Neuronal stem cell (in vitro differentiated cells): ENCODE measurements around the gene BRCA1.

Experiments used
- DNase-seq: peaks from one replicate; pipeline ENCODE4 v3.0.0-alpha.2; 2013; ENCODE audit warnings: low spot score
- H2AFZ ChIP-seq: one replicate; pipeline ENCODE4 v1.6.1; 2013; ENCODE audit warnings: mild to moderate bottlenecking, low read length, inconsistent platforms
- H2AK5ac ChIP-seq: 2 replicates; pipeline ENCODE4 v1.6.1; 2013; ENCODE audit warnings: low read depth, mild to moderate bottlenecking, inconsistent platforms, low read length, moderate library complexity, mixed read lengths
- H2BK120ac ChIP-seq: 2 replicates; pipeline ENCODE4 v1.6.1; 2013; ENCODE audit warnings: low read depth, mild to moderate bottlenecking, inconsistent platforms, low read length, moderate library complexity, mixed read lengths
- H2BK12ac ChIP-seq: one replicate; pipeline ENCODE4 v1.6.1; 2013; ENCODE audit warnings: low read length, inconsistent platforms
- H2BK15ac ChIP-seq: 2 replicates; pipeline ENCODE4 v1.6.1; 2013; ENCODE audit warnings: mild to moderate bottlenecking, low read length, inconsistent platforms, mixed read lengths
- H2BK5ac ChIP-seq: one replicate; pipeline ENCODE4 v1.6.1; 2013; ENCODE audit warnings: inconsistent platforms, mild to moderate bottlenecking, low read length, moderate library complexity
- H3K14ac ChIP-seq: one replicate; pipeline ENCODE4 v1.6.1; 2013; ENCODE audit warnings: low read length, inconsistent platforms
- H3K18ac ChIP-seq: 2 replicates; pipeline ENCODE4 v1.6.1; 2013; ENCODE audit warnings: low read length, inconsistent platforms
- H3K23ac ChIP-seq: 2 replicates; pipeline ENCODE4 v1.6.1; 2013; ENCODE audit warnings: low read depth, mild to moderate bottlenecking, mixed read lengths, low read length, inconsistent platforms; ENCODE audit not compliant: poor library complexity
- H3K27ac ChIP-seq: replicated peaks from 3 replicates; pipeline ENCODE4 v1.5.1; 2013; ENCODE audit warnings: low read length, inconsistent platforms
- H3K27me3 ChIP-seq, 3 experiments: 2 replicates each; pipeline ENCODE4 v1.6.1; 2013; ENCODE audit warnings: low read length in 3 of 3, mild to moderate bottlenecking in 2 of 3, inconsistent platforms in 1 of 3, low read depth in 1 of 3, mixed read lengths in 1 of 3, moderate library complexity in 1 of 3; ENCODE audit not compliant: control insufficient read depth in 3 of 3, insufficient read depth in 3 of 3
- H3K36me3 ChIP-seq, 2 donors: replicated peaks in 1 of 2; 2 replicates each; pipeline ENCODE4 v1.6.1; 2013; ENCODE audit warnings: low read length in 2 of 2; ENCODE audit not compliant: control insufficient read depth in 2 of 2, insufficient read depth in 2 of 2
- H3K4ac ChIP-seq: 2 replicates; pipeline ENCODE4 v1.6.1; 2013; ENCODE audit warnings: inconsistent platforms, mild to moderate bottlenecking, low read length, moderate library complexity
- H3K4me1 ChIP-seq, 2 donors: 1 replicate in 1 of 2; 2 replicates in 1 of 2; pipeline ENCODE4 v1.6.1; 2013; ENCODE audit warnings: low read length in 2 of 2, low read depth in 1 of 2; ENCODE audit not compliant: control insufficient read depth in 2 of 2, insufficient read depth in 1 of 2
- H3K4me2 ChIP-seq: one replicate; pipeline ENCODE4 v1.6.1; 2013; ENCODE audit warnings: mild to moderate bottlenecking, low read length, inconsistent platforms; ENCODE audit not compliant: insufficient read depth, poor library complexity, severe bottlenecking
- H3K4me3 ChIP-seq, 2 donors: 2 replicates each; pipeline ENCODE4 v1.5.1; 2013; ENCODE audit warnings: low read length in 2 of 2, mild to moderate bottlenecking in 2 of 2, inconsistent platforms in 1 of 2, moderate library complexity in 1 of 2
- H3K79me1 ChIP-seq: one replicate; pipeline ENCODE4 v1.6.1; 2013; ENCODE audit warnings: low read depth, mild to moderate bottlenecking, inconsistent platforms, low read length, moderate library complexity
- H3K9ac ChIP-seq: one replicate; pipeline ENCODE4 v1.6.1; 2013; ENCODE audit warnings: mild to moderate bottlenecking, low read depth, low read length, inconsistent platforms; ENCODE audit not compliant: poor library complexity
- H3K9me3 ChIP-seq, 2 donors: replicated peaks in 1 of 2; 2 replicates each; pipeline versions ENCODE3 to v1.6.1; 2013; ENCODE audit warnings: low read length in 2 of 2, mild to moderate bottlenecking in 2 of 2, inconsistent platforms in 1 of 2, low read depth in 1 of 2, mixed read lengths in 1 of 2, moderate library complexity in 1 of 2; ENCODE audit not compliant: control insufficient read depth in 2 of 2, insufficient read depth in 1 of 2
- H4K8ac ChIP-seq: one replicate; pipeline ENCODE4 v1.6.1; 2013; ENCODE audit warnings: low read depth, mild to moderate bottlenecking, inconsistent platforms, low read length, moderate library complexity
- H4K91ac ChIP-seq: one replicate; pipeline ENCODE4 v1.6.1; 2013; ENCODE audit warnings: low read length, low read depth, mild to moderate bottlenecking, inconsistent platforms; ENCODE audit not compliant: poor library complexity
- WGBS, 2 donors: extraction: QIAGEN DNeasy Blood & Tissue Kit; methylation state at CpG; one replicate each; pipeline ENCODE4 v1.1.7; 2013; ENCODE audit warnings: missing lambda C conversion rate in 2 of 2, mixed read lengths in 1 of 2; ENCODE audit not compliant: insufficient read length in 2 of 2, insufficient replicate concordance in 1 of 2; ENCODE audit errors: extremely low coverage in 2 of 2; 5-methylcytosine and 5-hydroxymethylcytosine counted together

Gene BRCA1

GRCh38 chr17:43069368-43069898, 55.7 kb downstream of the BRCA1 start:
- no CpG with 5 or more reads among the region's 3 CpGs for WGBS, 2 donors
- Histone ChIP-seq H2AFZ (no peak overlapping the region), H3K4me3 (no peak overlapping the region), H2BK15ac (no peak overlapping the region), H3K27me3 (no peaks in the 10 kb centered on the region), H3K23ac (no peak overlapping the region), H2AK5ac (no peak overlapping the region), H3K4me2 (no peak overlapping the region), H3K14ac (no peak overlapping the region), H3K27ac (no peak overlapping the region), H3K9me3 (no peaks in the 10 kb centered on the region), H3K18ac (no peak overlapping the region), H3K4ac (no peak overlapping the region), H2BK5ac (no peak overlapping the region), H3K36me3 (peaks cover 6 to 85% of the 10 kb centered on the region in 2 donors), H3K9ac (no peak overlapping the region), H4K91ac (no peak overlapping the region), H2BK12ac (no peak overlapping the region), H3K79me1 (no peaks in the 10 kb centered on the region), H3K4me1 (no peaks in the 10 kb centered on the region), H2BK120ac (no peak overlapping the region), H4K8ac (no peak overlapping the region)
- no peak for DNase-seq

GRCh38 chr17:43068570-43069367, 56.4 kb downstream of the BRCA1 start:
- H2BK5ac ChIP-seq, result no peak overlapping the region
- H2BK120ac ChIP-seq, result no peak overlapping the region
- H3K79me1 ChIP-seq, result no peaks in the 10 kb centered on the region
- H3K36me3 ChIP-seq, result peaks cover 6 to 85% of the 10 kb centered on the region in 2 donors
- H3K23ac ChIP-seq, result no peak overlapping the region
- no peak overlapping the region for H3K27ac ChIP-seq
- H3K4me2 ChIP-seq, result no peak overlapping the region
- H2AFZ ChIP-seq, result no peak overlapping the region
- no peak overlapping the region for H4K91ac ChIP-seq
- no peak overlapping the region for H2BK15ac ChIP-seq
- H3K27me3 ChIP-seq, result no peaks in the 10 kb centered on the region
- no peak overlapping the region for H3K4me3 ChIP-seq
- H3K14ac ChIP-seq, result no peak overlapping the region
- H3K9me3 ChIP-seq, result no peaks in the 10 kb centered on the region
- H3K4ac ChIP-seq, result no peak overlapping the region
- peak overlapping the region; percentile 7 for H3K9ac ChIP-seq
- no peak for DNase-seq
- H4K8ac ChIP-seq, result no peak overlapping the region
- H2BK12ac ChIP-seq, result no peak overlapping the region
- H3K4me1 ChIP-seq, result no peaks in the 10 kb centered on the region
- WGBS, 2 donors, result no CpG with 5 or more reads among the region's 6 CpGs
- no peak overlapping the region for H2AK5ac ChIP-seq
- no peak overlapping the region for H3K18ac ChIP-seq

GRCh38 chr17:43062984-43063638, 62.1 kb downstream of the BRCA1 start:
- H3K4me1 ChIP-seq, result no peaks in the 10 kb centered on the region
- H3K79me1 ChIP-seq, result no peaks in the 10 kb centered on the region
- H4K91ac ChIP-seq, result no peak overlapping the region
- no peak overlapping the region for H3K27ac ChIP-seq
- H2AFZ ChIP-seq, result no peak overlapping the region
- no peak overlapping the region for H2BK15ac ChIP-seq
- no peak overlapping the region for H3K9ac ChIP-seq
- no peak overlapping the region for H3K23ac ChIP-seq
- H3K4ac ChIP-seq, result no peak overlapping the region
- no peak overlapping the region for H3K4me2 ChIP-seq
- H2BK5ac ChIP-seq, result no peak overlapping the region
- peaks cover 5 to 92% of the 10 kb centered on the region in 2 donors for H3K36me3 ChIP-seq
- H3K9me3 ChIP-seq, result no peaks in the 10 kb centered on the region
- no peak overlapping the region for H3K18ac ChIP-seq
- H3K14ac ChIP-seq, result no peak overlapping the region
- no peak overlapping the region for H2AK5ac ChIP-seq
- H3K27me3 ChIP-seq, result no peaks in the 10 kb centered on the region
- H2BK12ac ChIP-seq, result no peak overlapping the region
- H3K4me3 ChIP-seq, result no peak overlapping the region
- H4K8ac ChIP-seq, result no peak overlapping the region
- no CpG with 5 or more reads among the region's 10 CpGs for WGBS, 2 donors
- DNase-seq, result no peak
- H2BK120ac ChIP-seq, result no peak overlapping the region

- H2BK12ac ChIP-seq, result no peak overlapping the region
- H3K79me1 ChIP-seq, result peaks cover 2% of the 10 kb centered on the region
- no peak overlapping the region for H4K91ac ChIP-seq
- no peaks in the 10 kb centered on the region for H3K27me3 ChIP-seq
- no peak overlapping the region for H4K8ac ChIP-seq
- H3K9ac ChIP-seq, result no peak overlapping the region
- no peak overlapping the region for H3K4me3 ChIP-seq
- no peak overlapping the region for H3K18ac ChIP-seq
- no peak overlapping the region for H2BK5ac ChIP-seq
- H2BK15ac ChIP-seq, result no peak overlapping the region
- H3K23ac ChIP-seq, result no peak overlapping the region
- peaks cover 15 to 87% of the 10 kb centered on the region in 2 donors for H3K36me3 ChIP-seq
- H3K14ac ChIP-seq, result no peak overlapping the region
- H3K4me2 ChIP-seq, result no peak overlapping the region
- H3K9me3 ChIP-seq, result no peaks in the 10 kb centered on the region
- no peak overlapping the region for H2AK5ac ChIP-seq
- no peaks in the 10 kb centered on the region for H3K4me1 ChIP-seq
- H3K27ac ChIP-seq, result no peak overlapping the region
- WGBS, 2 donors, result no CpG with 5 or more reads among the region's 7 CpGs
- no peak overlapping the region for H2BK120ac ChIP-seq
- no peak overlapping the region for H2AFZ ChIP-seq
- no peak overlapping the region for H3K4ac ChIP-seq
- DNase-seq, result no peak
These were observed 69.1 kb downstream of the BRCA1 start for GRCh38 chr17:43056051-43056450.
